NCI-H2227 (cell line): ENCODE results near the gene SHANK2.

Experiments
- DNase-seq: peaks from one replicate; lab custom pipeline; 2025; ENCODE audit not compliant: unreplicated experiment; lab: John Stamatoyannopoulos, UW

The SHANK2 gene

GRCh38 chr11:71203681-71204080 is 48.7 kb downstream of the SHANK2 start:
- DNase-seq = no peak

GRCh38 chr11:71202966-71203365 is 49.4 kb downstream of the SHANK2 start:
- no peak for DNase-seq

- no peak for DNase-seq
These were observed 49.8 kb downstream of the SHANK2 start for GRCh38 chr11:71202598-71202944.
